ENCODE measurements around the gene BRICD5.

The BRICD5 gene

DNA sequence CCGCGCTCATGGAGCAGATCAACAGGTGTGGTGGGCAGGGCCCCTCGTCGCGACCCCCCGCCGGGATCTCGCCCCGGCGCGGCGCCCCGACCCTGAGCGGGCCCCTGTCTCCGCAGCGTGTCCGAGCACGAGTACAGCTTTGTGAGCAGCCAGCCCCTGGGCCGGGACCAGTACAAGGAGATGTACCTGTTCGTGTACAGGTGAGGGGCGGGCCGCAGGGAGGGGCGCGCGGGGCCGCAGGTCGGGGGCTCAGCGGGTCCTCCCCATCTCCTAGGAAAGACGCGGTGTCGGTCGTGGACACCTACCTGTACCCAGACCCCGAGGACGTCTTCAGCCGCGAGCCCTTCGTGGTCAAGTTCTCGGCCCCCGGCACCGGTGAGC is 26.4 kb upstream of the BRICD5 start:
- DNase-seq = no peak

DNA sequence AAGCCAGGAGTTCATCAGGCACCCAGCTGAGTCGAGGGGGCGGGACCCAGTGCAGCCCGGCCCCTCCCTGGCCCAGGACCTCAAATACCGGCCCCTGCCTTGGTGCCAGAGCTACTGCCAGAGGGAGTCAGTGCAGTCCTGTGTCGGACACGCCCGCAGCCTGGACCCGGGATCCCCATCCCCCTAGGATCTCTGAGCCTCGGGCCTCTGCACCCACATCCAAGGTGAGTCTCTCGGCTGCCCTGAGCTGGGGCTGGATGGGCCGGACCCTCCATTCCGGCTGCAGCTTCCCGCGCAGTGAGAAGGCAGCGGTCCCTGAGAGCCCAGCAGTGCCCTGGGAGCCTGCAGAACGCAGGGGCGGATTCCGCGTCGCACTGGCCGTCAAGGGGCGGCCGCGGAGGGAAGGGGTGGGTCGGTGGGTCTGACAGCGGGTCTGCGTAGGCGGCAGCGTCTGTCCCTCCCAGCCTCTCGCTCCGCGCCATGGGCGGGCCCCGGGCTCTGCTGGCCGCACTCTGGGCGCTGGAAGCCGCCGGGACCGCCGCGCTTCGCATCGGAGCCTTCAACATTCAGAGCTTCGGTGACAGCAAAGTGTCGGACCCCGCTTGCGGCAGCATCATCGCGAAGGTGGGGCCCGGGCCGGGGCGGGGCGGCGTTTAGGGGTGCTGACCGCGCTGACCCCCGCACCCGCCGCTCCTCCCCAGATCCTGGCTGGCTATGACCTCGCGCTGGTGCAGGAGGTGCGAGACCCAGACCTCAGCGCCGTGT is 25.9 kb upstream of the BRICD5 start, which contains the start of gene DNASE1L2:
TSS of gene DNASE1L2 (plus strand) at position 108 of the 765 bp plus-strand sequence. CDS start at position 481, 373 bp downstream.
- peak; percentile 51 for DNase-seq

- DNase-seq = no peak
Observed at GRCh38 chr16:2235695-2236336, 25.2 kb upstream of the BRICD5 start.

DNA sequence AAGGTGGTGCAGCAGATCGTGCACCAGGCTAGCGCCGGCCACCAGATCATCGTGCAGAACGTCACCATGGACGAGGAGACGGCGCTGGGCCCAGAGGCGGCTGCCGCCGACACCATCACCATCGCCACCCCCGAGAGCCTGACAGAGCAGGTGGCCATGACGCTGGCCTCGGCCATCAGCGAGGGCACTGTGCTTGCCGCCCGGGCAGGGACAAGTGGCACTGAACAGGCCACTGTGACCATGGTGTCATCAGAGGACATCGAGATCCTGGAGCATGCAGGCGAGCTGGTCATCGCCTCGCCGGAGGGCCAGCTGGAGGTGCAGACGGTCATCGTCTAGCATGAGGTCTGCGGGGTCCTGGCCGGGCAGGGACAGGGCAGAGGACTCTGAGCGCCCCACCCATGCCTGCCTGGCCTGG is 24.6 kb upstream of the BRICD5 start:
- no peak for DNase-seq

DNA sequence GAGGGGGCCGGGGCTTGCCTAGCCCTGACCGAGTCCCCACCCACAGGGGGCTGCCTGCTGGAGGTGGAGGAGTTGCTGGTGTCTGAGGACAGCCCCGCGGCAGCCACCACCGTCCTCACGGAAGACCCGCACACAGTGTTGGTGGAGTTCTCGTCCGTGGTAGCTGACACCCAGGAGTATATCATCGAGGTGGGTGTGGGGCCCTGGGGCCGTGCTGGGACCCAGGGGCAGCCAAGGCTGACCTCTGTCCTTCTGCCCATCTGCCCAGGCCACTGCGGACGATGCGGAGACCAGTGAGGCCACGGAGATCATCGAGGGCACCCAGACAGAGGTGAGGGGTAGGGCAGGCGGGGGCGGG is 24.1 kb upstream of the BRICD5 start:
- no peak for DNase-seq

DNA sequence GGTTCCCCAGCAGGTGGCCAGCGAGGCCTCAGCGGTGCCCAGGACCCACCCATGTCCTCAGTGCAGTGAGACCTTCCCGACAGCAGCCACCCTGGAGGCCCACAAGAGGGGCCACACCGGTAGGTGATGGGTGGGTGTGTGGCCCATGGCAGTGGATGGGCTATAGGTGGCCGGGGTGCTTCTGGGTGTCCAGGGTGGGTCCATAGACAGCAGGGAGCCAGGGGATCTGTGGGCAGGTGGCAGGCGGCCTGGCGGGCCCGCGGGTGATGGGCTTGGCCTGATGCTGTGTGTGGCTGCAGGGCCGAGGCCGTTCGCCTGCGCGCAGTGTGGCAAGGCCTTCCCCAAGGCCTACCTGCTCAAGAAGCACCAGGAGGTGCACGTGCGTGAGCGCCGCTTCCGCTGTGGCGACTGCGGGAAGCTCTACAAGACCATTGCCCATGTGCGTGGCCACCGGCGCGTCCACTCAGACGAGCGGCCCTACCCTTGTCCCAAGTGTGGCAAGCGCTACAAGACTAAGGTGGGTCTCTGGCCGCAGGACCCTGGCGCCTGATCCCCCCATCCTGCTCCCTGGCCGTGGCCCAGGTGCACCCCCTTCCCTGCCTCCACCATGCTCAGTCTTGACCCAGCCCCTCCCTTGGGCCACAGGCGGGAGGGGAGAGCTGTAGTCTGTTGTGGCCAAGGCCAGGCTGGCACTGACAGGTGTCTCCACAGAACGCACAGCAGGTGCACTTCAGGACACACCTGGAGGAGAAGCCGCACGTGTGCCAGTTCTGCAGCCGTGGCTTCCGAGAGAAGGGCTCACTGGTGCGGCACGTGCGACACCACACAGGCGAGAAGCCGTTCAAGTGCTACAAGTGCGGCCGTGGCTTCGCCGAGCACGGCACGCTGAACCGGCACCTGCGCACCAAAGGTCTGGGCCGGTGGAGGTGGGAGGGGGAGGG is 23.5 kb upstream of the BRICD5 start:
- no peak for DNase-seq

GRCh38 chr16:2233046-2233775 is 22.5 kb upstream of the BRICD5 start:
- DNase-seq = no peak

DNA sequence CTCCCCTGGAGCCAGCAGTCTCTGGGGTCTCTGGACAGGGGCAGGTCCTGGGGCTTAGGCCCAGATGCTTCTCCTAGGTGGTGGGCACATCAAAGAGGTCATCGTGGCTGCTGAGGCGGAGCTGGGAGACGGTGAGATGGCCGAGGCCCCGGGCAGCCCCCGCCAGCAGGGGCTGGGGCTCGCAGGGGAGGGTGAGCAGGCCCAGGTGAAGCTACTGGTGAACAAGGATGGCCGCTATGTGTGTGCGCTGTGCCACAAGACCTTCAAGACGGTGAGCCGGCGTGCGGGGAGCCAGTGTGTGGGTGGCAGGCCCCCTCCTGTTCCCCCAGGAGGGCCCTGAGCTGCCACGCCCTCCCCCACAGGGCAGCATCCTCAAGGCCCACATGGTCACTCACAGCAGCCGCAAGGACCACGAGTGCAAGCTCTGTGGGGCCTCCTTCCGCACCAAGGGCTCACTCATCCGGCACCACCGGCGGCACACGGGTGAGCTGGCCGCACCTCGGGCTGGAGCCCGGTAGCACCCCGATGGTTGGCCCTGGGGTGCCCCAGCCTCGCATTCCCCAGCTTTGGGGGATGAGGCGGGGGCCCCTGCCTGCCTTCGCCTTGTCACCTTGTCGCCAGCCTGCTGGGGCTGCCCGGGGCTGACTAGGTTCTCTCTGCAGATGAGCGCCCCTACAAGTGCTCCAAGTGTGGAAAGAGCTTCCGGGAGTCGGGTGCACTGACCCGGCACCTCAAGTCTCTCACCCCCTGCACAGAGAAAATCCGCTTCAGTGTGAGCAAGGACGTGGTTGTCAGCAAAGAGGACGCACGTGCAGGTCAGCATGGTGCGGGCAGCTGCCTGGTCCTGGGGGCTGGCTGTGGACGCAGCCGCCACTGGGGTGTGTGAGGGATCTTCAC is 21.7 kb upstream of the BRICD5 start:
- DNase-seq = no peak

- no peak for DNase-seq
Observed at GRCh38 chr16:2231016-2231931, 20.6 kb upstream of the BRICD5 start.

- no peak for DNase-seq
Observed at GRCh38 chr16:2230376-2230775, 19.7 kb upstream of the BRICD5 start.

GRCh38 chr16:2229632-2230250 is 19.1 kb upstream of the BRICD5 start:
- DNase-seq = no peak

- DNase-seq = no peak
Observed at GRCh38 chr16:2229091-2229490, 18.4 kb upstream of the BRICD5 start.

GRCh38 chr16:2228161-2228824 is 17.6 kb upstream of the BRICD5 start:
- DNase-seq = no peak

DNA sequence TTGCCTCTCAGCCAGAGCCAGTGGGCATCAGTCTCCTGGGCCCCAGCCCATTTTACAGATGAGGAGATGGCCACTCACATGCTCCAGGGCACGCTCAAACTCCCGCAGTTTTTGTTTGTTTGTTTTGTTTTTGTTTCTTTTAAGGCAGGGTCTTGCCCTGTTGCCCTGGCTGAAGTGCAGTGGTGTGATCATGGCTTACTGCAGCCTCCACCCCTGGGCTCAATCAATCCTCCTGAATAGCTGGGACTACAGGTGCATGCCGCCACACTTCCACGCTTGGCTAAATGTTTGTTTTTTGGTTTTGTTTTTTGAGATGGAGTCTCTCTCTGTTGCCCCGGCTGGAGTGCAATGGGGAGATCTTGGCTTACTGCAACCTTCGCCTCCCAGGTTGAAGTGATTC is 16.3 kb upstream of the BRICD5 start:
- no peak for DNase-seq

- peak; percentile 52 for DNase-seq
Observed at GRCh38 chr16:2226245-2226793, 15.7 kb upstream of the BRICD5 start.

DNA sequence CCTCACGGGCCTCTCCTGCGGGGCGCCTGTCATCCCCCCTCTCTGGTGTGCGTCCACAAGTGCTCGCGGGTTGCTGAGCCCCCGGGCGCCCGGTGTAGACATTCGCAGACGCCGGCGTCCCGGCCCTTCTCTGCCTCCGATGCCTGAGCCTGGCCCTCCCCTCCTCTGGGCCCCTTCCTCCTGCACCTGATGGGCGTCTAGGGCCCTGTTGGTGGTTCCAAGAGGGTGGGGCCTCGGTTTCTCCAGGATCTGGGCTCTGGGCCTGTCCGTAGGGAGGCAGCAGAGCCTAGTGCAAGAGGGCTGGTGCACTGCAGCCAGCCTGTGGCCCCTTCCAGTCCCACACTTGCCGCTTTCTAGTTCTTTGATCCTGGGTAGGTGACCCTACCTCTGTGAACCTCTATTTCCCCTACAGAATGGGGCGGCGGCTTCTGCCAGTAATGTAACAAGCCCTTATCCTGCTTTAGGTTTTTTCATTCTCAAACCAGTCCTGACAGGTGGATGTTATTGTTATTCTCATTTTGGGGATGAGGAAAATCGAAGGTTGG is 13.4 kb upstream of the BRICD5 start:
- DNase-seq = peak; percentile 76

GRCh38 chr16:2223221-2223941 is 12.7 kb upstream of the BRICD5 start, which contains the start of gene E4F1:
Gene E4F1 (plus strand): TSS chr16:2223591. CDS start chr16:2223614, 23 bp downstream.
- DNase-seq = peak; percentile 100

GRCh38 chr16:2216330-2216729 is 5.7 kb upstream of the BRICD5 start:
- no peak for DNase-seq
